ENCODE measurements around the gene TTLL9. TPM values are rescaled to one million over a fixed set of nuclear protein-coding genes. Genes with fewer than 3 reads are reported as not detected.

The TTLL9 gene
- total RNA-seq, 8 experiments from 2014 or later = 0.76 to 12.0 (median 2.5) TPM

DNA sequence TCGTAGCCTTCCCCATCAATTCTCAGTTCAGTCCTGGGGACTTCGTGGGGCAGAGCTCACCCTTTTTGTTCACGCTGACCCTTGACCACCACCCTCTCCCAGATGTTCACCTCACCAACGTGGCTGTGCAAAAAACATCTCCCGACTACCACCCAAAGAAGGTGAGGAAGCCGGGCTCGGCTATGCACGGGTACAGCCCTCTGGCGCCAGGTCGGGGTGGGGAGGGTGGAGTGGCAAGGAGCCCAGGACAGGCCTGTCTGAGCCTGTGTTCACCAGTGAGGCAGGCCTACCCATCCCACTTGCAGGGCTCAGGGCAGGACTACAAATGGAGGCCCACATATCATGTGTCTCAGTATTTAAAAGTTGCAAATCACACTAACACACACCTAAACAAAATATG lies 63.3 kb downstream of the TTLL9 start:
- in situ Hi-C loops (cut with MboI; ENCODE audit: low pct_unique_long_range_greater_than_20kb in 2 of 9, low sequenced_read_pairs in 9 of 9, unreplicated experiment in 9 of 9) = no loop called here

DNA sequence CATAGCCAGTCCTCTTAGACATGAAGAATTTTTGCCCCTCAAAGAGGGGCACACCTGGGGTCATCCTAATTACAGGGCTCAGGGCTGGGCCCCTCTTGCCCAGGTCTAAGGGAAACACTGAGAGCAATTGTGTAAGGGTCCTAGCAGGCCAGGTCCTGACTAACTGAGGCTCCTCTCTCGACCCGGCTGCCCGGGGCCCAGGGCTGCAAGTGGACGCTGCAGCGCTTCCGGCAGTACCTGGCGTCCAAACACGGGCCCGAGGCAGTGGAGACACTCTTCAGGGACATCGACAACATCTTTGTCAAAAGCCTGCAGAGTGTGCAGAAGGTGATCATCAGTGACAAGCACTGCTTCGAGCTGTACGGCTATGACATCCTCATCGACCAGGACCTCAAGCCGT lies 64.1 kb downstream of the TTLL9 start:
- no peaks in the 10 kb centered on the region for H3K4me1 ChIP-seq (replicated peaks in 1 of 2)
- H3K27ac ChIP-seq = no peak overlapping the region
- in situ Hi-C loops (cut with MboI; ENCODE audit: low pct_unique_long_range_greater_than_20kb in 2 of 9, low sequenced_read_pairs in 9 of 9, unreplicated experiment in 9 of 9) = no loop called here
- ATAC-seq (replicated peaks in 6 of 8) = no peak
- 20 to 92% (median 80%) methylated on average over 1 to 14 of the region's 14 CpGs; no CpG with 5 or more reads in 5 of the 10 experiments for WGBS, 10 experiments
- H3K4me3 ChIP-seq = no peak overlapping the region

More for the DNA sequence above, 63.3 kb downstream of the TTLL9 start:
- Histone ChIP-seq H3K27ac (no peak overlapping the region), H3K4me1 (replicated peaks in 1 of 2) (no peaks in the 10 kb centered on the region), H3K4me3 (no peak overlapping the region)
- no peak for ATAC-seq (replicated peaks in 6 of 8)
- 38 to 100% (median 85%) methylated on average over 1 to 8 of the region's 10 CpGs; no CpG with 5 or more reads in 2 of the 10 experiments for WGBS, 10 experiments

DNA sequence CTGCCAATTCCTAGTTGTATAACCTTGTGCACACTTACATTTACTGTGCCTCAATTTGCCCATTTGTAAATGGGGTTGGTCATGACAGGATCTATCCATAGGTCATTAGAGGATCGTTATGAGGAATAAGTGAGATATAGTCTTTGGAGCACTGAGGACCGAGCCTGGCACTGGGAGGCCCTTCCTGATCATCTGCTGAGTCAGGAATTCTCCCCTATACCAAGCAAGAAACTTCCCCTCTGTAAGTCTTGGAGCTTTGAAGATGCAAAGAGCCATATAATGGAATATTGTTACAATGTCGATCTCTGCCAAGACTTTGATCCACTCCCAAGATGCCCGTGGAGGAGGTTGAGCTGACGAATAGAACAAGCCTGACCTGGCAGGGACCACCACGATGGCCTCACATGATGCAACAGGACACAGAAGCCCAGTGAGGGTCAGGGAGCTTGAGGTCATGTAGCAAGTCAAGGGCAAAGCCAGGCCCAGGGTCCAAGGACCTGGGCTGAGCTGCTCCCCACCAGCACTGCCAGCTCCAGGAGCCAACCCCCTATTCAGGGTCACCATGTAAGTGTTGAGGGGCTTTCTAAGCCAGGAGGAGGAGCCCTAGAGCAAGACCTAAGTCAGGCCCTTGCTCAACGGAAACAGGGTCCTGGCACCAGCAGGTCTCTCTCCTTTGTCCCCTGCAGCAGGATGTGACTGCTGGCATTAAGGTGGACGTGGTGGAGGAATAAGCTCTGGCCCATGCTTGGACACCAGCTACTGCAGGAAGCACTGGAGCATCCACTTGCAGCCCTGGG lies 64.7 kb downstream of the TTLL9 start:
- H3K27ac ChIP-seq = no peak overlapping the region
- no peak for ATAC-seq (replicated peaks in 6 of 8)
- 0 to 95% (median 67%) methylated on average over 1 to 6 of the region's 8 CpGs; no CpG with 5 or more reads in 1 of the 10 experiments for WGBS, 10 experiments
- no peaks in the 10 kb centered on the region for H3K4me1 ChIP-seq (replicated peaks in 1 of 2)
- in situ Hi-C loops (cut with MboI; ENCODE audit: low pct_unique_long_range_greater_than_20kb in 2 of 9, low sequenced_read_pairs in 9 of 9, unreplicated experiment in 9 of 9) = no loop called here
- H3K4me3 ChIP-seq = no peak overlapping the region

DNA sequence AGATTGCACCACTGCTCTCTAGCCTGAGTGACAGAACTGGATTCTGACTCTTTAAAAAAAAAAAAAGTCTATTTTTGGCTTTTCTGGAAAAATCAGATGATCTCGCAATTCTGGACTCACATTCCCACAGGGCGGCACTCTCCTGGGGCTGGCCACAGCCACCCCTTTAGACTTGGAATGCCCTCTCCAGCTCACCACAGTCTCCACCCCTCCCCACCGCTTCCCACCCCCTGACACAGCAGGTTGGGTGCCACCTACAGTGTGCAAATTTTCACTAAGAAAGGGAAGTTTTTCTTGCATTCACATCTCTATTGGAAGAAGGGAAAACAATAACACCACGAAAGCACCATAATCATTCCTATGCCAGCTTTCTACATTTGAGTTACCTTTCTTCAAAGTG lies 66.0 kb downstream of the TTLL9 start:
- WGBS, 10 experiments = 0 to 100% (median 74%) methylated on average over 1 to 3 of the region's 4 CpGs; no CpG with 5 or more reads in 5 of the 10 experiments

DNA sequence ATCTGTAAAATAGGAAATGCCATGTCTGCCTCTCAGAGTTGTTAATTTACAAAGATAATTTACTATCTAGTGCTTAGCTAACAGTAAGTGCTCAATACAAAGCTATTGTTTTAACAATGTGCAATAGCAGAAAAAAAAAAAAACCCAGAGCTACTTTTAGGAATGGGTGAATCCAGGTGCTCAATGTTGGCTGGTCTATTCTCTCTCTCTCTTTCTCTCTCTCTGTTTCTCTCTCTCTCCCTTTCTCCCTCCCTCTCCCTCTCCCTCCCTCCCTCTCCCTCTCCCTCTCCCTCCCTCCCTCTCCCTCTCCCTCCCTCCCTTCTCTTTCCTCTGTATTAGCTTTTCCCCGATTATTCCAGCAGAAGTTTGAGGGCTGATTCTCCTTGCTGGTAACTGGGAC lies 67.4 kb downstream of the TTLL9 start:
- no peak overlapping the region for H3K4me3 ChIP-seq
- H3K4me1 ChIP-seq (replicated peaks in 1 of 2) = no peaks in the 10 kb centered on the region
- in situ Hi-C loops (cut with MboI; ENCODE audit: low pct_unique_long_range_greater_than_20kb in 2 of 9, low sequenced_read_pairs in 9 of 9, unreplicated experiment in 9 of 9) = no loop called here
- H3K27ac ChIP-seq = no peak overlapping the region
- ATAC-seq (replicated peaks in 6 of 8) = no peak
- WGBS, 10 experiments = no CpG with 5 or more reads among the region's 1 CpG

More for the DNA sequence above, 66.0 kb downstream of the TTLL9 start:
- Histone ChIP-seq H3K4me3 (no peak overlapping the region), H3K27ac (no peak overlapping the region), H3K4me1 (replicated peaks in 1 of 2) (no peaks in the 10 kb centered on the region)
- peak in 2 of 8 experiments; percentile 54 to 79 for ATAC-seq (replicated peaks in 6 of 8)
- in situ Hi-C loops (cut with MboI; ENCODE audit: low pct_unique_long_range_greater_than_20kb in 2 of 9, low sequenced_read_pairs in 9 of 9, unreplicated experiment in 9 of 9) = no loop called here

DNA sequence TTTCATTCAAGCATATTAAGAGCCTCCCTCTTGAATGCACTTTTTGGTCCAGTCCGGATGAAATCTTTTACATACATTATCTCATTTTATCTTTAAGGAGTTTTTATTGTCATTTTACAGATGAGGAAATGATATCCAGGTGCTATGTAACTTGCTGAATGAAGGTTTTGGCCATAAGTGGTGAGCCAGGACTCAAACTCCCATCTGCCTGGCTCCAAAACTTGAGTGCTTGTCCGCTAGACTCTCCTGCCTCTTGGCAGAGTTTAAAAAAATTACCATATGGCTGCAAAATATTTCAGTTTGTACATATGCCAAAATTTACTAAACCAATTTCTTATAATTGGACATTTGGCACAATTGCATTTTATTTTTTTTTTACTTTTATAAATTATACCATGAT lies 69.2 kb downstream of the TTLL9 start:
- 20 to 100% (median 88%) methylated on average over 1 to 2 of the region's 2 CpGs; no CpG with 5 or more reads in 1 of the 10 experiments for WGBS, 10 experiments
- no peak overlapping the region for H3K27ac ChIP-seq
- peak in 2 of 8 experiments; percentile 8 to 14 for ATAC-seq (replicated peaks in 6 of 8)
- H3K4me1 ChIP-seq (replicated peaks in 1 of 2) = no peaks in the 10 kb centered on the region
- in situ Hi-C loops (cut with MboI; ENCODE audit: low pct_unique_long_range_greater_than_20kb in 2 of 9, low sequenced_read_pairs in 9 of 9, unreplicated experiment in 9 of 9) = no loop called here
- H3K4me3 ChIP-seq = no peak overlapping the region

DNA sequence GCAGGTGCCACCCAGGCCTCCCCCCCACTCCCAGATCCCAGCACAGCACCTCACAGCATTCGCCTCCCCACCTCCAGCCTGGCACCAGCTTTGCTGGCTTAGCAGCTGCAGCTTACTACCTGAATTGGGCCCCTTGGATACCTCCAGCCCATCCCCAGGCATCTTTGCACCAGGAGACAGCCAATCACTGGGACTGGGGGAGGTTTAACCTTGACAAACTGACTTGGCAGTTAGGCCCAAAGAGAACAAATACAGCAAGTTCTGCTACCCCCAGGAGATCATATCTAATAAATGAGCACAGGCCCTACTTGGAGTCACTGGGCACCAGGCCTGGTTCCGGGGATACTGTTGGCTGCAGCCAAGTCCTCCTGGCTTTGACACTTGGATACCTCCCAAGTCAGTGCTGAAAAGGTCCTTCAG lies 72.6 kb downstream of the TTLL9 start:
- Histone ChIP-seq H3K4me1 (replicated peaks in 1 of 2) (no peaks in the 10 kb centered on the region), H3K4me3 (no peak overlapping the region), H3K27ac (no peak overlapping the region)
- in situ Hi-C loops (cut with MboI; ENCODE audit: low pct_unique_long_range_greater_than_20kb in 2 of 9, low sequenced_read_pairs in 9 of 9, unreplicated experiment in 9 of 9) = no loop called here
- 60 to 100% (median 83%) methylated on average over 1 of the region's 2 CpGs; no CpG with 5 or more reads in 5 of the 10 experiments for WGBS, 10 experiments
- ATAC-seq (replicated peaks in 6 of 8) = peak in 1 of 8 experiments; percentile 68

DNA sequence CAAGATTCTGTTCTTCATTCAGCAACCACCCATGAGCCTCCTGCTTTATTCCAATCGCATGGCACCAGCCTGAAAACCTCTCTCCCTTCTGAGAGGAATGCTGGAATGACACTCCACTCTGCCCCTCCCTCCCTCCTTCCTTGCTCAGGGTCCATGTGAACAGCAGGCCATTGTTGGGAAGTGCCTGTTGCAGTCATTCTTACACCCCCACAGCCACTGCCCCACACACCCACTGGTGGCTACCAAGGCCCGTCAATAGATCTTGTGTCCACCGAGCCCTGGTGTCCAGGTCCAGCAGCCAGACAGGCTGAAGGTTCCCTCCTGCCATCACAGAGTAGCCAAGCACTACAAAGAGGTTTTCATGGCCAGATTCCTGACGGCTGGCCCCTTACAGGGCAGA lies 74.9 kb downstream of the TTLL9 start:
- 70 to 100% (median 92%) methylated on average over 1 to 3 of the region's 4 CpGs; no CpG with 5 or more reads in 6 of the 10 experiments for WGBS, 10 experiments
- Histone ChIP-seq H3K4me1 (replicated peaks in 1 of 2) (peaks cover 0 to under 1% of the 10 kb centered on the region in 2 donors), H3K4me3 (no peak overlapping the region), H3K27ac (no peak overlapping the region)
- in situ Hi-C loops (cut with MboI; ENCODE audit: low pct_unique_long_range_greater_than_20kb in 2 of 9, low sequenced_read_pairs in 9 of 9, unreplicated experiment in 9 of 9) = no loop called here
- ATAC-seq (replicated peaks in 6 of 8) = peak in 1 of 8 experiments; percentile 6

DNA sequence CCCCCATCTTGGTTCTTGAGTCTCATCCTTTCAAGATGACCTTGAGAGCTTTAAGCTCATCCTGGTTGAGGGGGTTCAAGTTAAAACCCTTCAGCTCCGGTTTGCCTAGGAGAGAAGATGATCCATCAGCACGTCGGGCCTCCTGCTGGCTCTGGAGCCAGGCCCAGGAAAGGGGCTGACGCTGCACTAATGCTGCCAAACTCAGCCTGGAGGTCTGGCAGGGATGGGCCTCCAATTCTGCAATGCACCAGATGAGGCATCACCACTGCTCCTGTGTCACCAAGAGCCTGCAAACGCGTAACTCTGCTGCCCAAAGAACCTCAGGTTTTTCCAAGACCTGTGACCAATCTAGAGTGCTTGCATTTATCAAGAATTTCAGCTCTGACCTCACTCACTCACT lies 75.4 kb downstream of the TTLL9 start:
- ATAC-seq (replicated peaks in 6 of 8) = peak in 2 of 8 experiments; percentile 17 to 52
- 40 to 81% (median 70%) methylated on average over 1 to 5 of the region's 6 CpGs; no CpG with 5 or more reads in 5 of the 10 experiments for WGBS, 10 experiments
- in situ Hi-C loops (cut with MboI; ENCODE audit: low pct_unique_long_range_greater_than_20kb in 2 of 9, low sequenced_read_pairs in 9 of 9, unreplicated experiment in 9 of 9) = no loop called here
- no peak overlapping the region for H3K27ac ChIP-seq
- peaks cover 4 to 5% of the 10 kb centered on the region in 2 donors for H3K4me1 ChIP-seq (replicated peaks in 1 of 2)
- no peak overlapping the region for H3K4me3 ChIP-seq

DNA sequence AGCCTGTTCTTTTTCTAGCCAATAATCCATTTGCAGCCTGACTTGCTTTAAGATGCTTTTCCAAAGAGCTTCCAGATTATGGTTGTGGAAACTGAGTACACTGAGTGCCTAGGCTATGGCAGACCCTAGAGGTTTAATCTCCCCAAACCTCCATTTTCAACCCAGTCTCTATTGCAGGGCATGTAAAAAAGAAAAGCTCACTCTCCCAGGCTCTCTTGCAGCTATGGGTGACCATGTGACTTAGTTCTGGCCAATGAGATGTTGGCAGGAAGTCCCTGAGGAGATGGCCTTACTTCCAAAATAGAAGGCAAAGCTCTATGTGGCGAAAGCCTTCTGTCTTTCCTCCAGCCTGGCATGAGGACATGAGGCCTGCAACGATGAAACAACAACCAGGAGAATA lies 77.6 kb downstream of the TTLL9 start:
- no peak overlapping the region for H3K4me3 ChIP-seq
- H3K4me1 ChIP-seq (replicated peaks in 1 of 2) = peaks cover 7 to 8% of the 10 kb centered on the region in 2 donors
- no peak overlapping the region for H3K27ac ChIP-seq
- in situ Hi-C loops (cut with MboI; ENCODE audit: low pct_unique_long_range_greater_than_20kb in 2 of 9, low sequenced_read_pairs in 9 of 9, unreplicated experiment in 9 of 9) = no loop called here
- ATAC-seq (replicated peaks in 6 of 8) = no peak
- WGBS, 10 experiments = 86 to 100% (median 100%) methylated on average over 1 to 2 of the region's 2 CpGs; no CpG with 5 or more reads in 5 of the 10 experiments

DNA sequence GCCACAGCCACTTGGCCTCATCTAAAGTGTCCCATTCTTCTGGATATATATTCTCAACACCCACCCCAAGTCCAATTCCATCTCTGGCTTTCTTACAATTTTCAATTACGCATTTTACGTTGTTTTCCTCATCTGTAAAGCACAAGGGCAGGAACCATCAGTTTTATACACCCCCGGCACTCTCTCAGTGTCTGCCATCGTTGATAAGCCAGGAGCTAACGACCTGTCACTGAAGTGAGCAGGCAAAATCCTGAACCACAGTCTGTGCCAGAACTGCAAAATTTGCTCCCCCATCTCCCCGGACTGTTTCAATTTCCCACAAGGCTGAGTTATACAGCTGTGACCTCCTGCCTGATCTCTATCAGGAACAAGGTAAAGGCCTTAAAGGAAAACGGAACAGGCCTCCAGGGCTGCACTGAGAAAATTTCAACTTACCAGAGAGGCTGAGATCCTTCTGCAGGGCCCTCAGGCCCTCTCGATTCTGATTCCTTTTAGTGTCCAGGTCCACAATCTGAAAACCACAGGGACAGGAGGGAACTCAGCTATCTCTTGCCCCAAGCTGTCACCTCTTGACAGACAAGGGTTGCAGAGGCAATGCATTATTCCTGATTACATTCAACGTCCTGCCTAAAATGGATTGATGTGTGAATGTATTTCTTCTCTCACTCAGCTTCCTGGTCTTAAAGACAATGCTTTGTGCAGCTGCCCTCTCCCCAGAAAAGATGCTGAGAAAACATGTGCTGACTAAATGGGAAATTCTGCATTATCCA lies 79.6 kb downstream of the TTLL9 start:
- in situ Hi-C loops (cut with MboI; ENCODE audit: low pct_unique_long_range_greater_than_20kb in 2 of 9, low sequenced_read_pairs in 9 of 9, unreplicated experiment in 9 of 9) = loop anchor here in 2 of 9 experiments (10.0 to 25.0 kb wide), 3 partner anchors 88 to 112 kb away; partner anchors contain the start of genes DUSP15 (in 1 of the 2), HCK (in 1 of the 2) and TTLL9 (in 1 of the 2)
- WGBS, 10 experiments = 75 to 94% (median 87%) methylated on average over 3 to 6 of the region's 9 CpGs; no CpG with 5 or more reads in 1 of the 10 experiments
- Histone ChIP-seq H3K27ac (no peak overlapping the region), H3K4me3 (peak overlapping the region in 1 of 5 donors; percentile 95), H3K4me1 (replicated peaks in 1 of 2) (peaks cover 7 to 8% of the 10 kb centered on the region in 2 donors)
- no peak for ATAC-seq (replicated peaks in 6 of 8)

DNA sequence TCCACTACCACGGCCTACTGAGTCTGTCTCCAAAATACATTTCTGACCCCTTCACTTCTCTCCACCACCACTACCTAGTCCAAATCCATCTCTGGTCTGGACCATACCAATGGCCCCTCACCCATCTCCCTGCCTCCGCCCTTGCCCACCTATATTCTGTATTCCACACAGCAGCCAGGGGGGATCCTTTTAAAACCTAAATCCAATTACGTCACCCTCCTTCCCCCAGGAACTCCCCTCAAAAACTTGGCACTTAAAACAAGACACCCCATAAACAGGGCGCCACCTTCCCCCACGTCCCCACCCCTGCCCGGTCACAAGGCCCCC lies 80.7 kb downstream of the TTLL9 start:
- in situ Hi-C loops (cut with MboI; ENCODE audit: low pct_unique_long_range_greater_than_20kb in 2 of 9, low sequenced_read_pairs in 9 of 9, unreplicated experiment in 9 of 9) = loop anchor here in 2 of 9 experiments (10.0 to 25.0 kb wide), 3 partner anchors 89 to 111 kb away; partner anchors contain the start of genes DUSP15 (in 1 of the 2), HCK (in 1 of the 2) and TTLL9 (in 1 of the 2)
- peaks cover 7 to 8% of the 10 kb centered on the region in 2 donors for H3K4me1 ChIP-seq (replicated peaks in 1 of 2)

More for the DNA sequence above, 80.7 kb downstream of the TTLL9 start:
- H3K27ac ChIP-seq = peak overlapping the region; percentile 75 to 77
- peak overlapping the region; percentile 60 to 95 (median 88) for H3K4me3 ChIP-seq
- WGBS, 10 experiments = 0 to 25% (median 8%) methylated on average over 1 to 3 of the region's 6 CpGs; no CpG with 5 or more reads in 3 of the 10 experiments
- no peak for ATAC-seq (replicated peaks in 6 of 8)

All from motor neuron (in vitro differentiated cells).